Loucy (cell line): Measurements from ENCODE around the gene PRPSAP1.
A peak's percentile ranks its signal among the peaks of the same experiment; 100 is the strongest.

ENCODE experiments used
- H2AFZ ChIP-seq: fragments of 200-600 bp; sonication (generic); 2 replicates; pipeline ENCODE4 v1.6.0; 2016; ENCODE audit warnings: antibody characterized with exemption, mild to moderate bottlenecking, low read length, moderate library complexity
- H3F3A ChIP-seq: fragments of 200-600 bp; 2 replicates; pipeline ENCODE4 v1.6.0; 2016; ENCODE audit warnings: antibody characterized with exemption, low read depth, mild to moderate bottlenecking
- H3K27me3 ChIP-seq: fragments of 200-600 bp; sonication (generic); 2 replicates; pipeline ENCODE4 v1.6.1; 2014; ENCODE audit warnings: low read length, mild to moderate bottlenecking; ENCODE audit not compliant: insufficient read depth, poor library complexity, severe bottlenecking
- H3K36me3 ChIP-seq: fragments of 200-600 bp; sonication (generic); 2 replicates; pipeline ENCODE4 v1.6.1; 2016; ENCODE audit warnings: low read length; ENCODE audit not compliant: insufficient read depth
- H3K4me1 ChIP-seq: fragments of 200-600 bp; sonication (generic); 2 replicates; pipeline ENCODE4 v1.5.1; 2014; ENCODE audit warnings: low read length, mild to moderate bottlenecking; ENCODE audit not compliant: insufficient read depth, poor library complexity, severe bottlenecking
- H3K4me2 ChIP-seq: fragments of 200-600 bp; sonication (generic); 2 replicates; pipeline ENCODE4 v1.6.0; 2014; ENCODE audit warnings: antibody characterized with exemption, low read length, low read depth, mild to moderate bottlenecking; ENCODE audit not compliant: poor library complexity, severe bottlenecking
- H3K4me3 ChIP-seq: fragments of 200-600 bp; sonication (generic); 2 replicates; pipeline ENCODE4 v1.5.1; 2014; ENCODE audit warnings: low read length, mild to moderate bottlenecking, mixed read lengths; ENCODE audit not compliant: poor library complexity, severe bottlenecking
- H3K79me2 ChIP-seq: fragments of 200-600 bp; sonication (generic); 2 replicates; pipeline ENCODE4 v1.6.1; 2014; ENCODE audit warnings: low read length; ENCODE audit not compliant: insufficient read depth
- H3K9ac ChIP-seq: fragments of 200-600 bp; sonication (generic); 2 replicates; pipeline ENCODE4 v1.6.0; 2014; ENCODE audit warnings: mild to moderate bottlenecking, low read depth, low read length, moderate library complexity; ENCODE audit not compliant: poor library complexity, severe bottlenecking
- H3K9me2 ChIP-seq: fragments of 200-600 bp; sonication (generic); replicated peaks from 2 replicates; pipeline ENCODE4 v1.6.1; 2016; ENCODE audit warnings: low read depth, low read length, mixed read lengths
- H3K9me3 ChIP-seq: fragments of 200-600 bp; sonication (generic); 2 replicates; pipeline ENCODE4 v1.6.1; 2014; ENCODE audit warnings: mild to moderate bottlenecking, antibody characterized with exemption, low read length, low read depth; ENCODE audit not compliant: insufficient read depth
- H4K20me1 ChIP-seq: fragments of 200-600 bp; sonication (generic); 2 replicates; pipeline ENCODE4 v1.6.0; 2014; ENCODE audit warnings: antibody characterized with exemption, low read length, mild to moderate bottlenecking; ENCODE audit not compliant: insufficient read depth, poor library complexity, severe bottlenecking
- EZH2phosphoT487 ChIP-seq: fragments of 200-600 bp; IDR thresholded peaks from 2 replicates; pipeline ENCODE4 v1.6.1; 2018; ENCODE audit warnings: antibody characterized with exemption, mild to moderate bottlenecking, moderate library complexity, borderline replicate concordance
- TF ChIP-seq, protein P1 (sequence below): fragments of 200-600 bp; sonication (generic); conservative IDR thresholded peaks from 2 replicates; pipeline ENCODE4 v1.5.1; 2014; ENCODE audit warnings: mild to moderate bottlenecking, antibody characterized with exemption, low read length

PRPSAP1 gene

GRCh38 chr17:76359375-76359774 is 5.7 kb upstream of the PRPSAP1 start:
- Histone ChIP-seq H3K9ac (no peak overlapping the region), H3K36me3 (no peaks in the 10 kb centered on the region), H4K20me1 (no peaks in the 10 kb centered on the region), H2AFZ (no peak overlapping the region), H3K4me1 (peaks cover 6% of the 10 kb centered on the region), H3K9me2 (no peaks in the 10 kb centered on the region), H3K27me3 (no peaks in the 10 kb centered on the region), H3K4me2 (no peak overlapping the region), H3K79me2 (no peaks in the 10 kb centered on the region), H3K9me3 (no peaks in the 10 kb centered on the region), H3F3A (no peaks in the 10 kb centered on the region), H3K4me3 (no peak overlapping the region)
- TF ChIP-seq, protein P1, sequence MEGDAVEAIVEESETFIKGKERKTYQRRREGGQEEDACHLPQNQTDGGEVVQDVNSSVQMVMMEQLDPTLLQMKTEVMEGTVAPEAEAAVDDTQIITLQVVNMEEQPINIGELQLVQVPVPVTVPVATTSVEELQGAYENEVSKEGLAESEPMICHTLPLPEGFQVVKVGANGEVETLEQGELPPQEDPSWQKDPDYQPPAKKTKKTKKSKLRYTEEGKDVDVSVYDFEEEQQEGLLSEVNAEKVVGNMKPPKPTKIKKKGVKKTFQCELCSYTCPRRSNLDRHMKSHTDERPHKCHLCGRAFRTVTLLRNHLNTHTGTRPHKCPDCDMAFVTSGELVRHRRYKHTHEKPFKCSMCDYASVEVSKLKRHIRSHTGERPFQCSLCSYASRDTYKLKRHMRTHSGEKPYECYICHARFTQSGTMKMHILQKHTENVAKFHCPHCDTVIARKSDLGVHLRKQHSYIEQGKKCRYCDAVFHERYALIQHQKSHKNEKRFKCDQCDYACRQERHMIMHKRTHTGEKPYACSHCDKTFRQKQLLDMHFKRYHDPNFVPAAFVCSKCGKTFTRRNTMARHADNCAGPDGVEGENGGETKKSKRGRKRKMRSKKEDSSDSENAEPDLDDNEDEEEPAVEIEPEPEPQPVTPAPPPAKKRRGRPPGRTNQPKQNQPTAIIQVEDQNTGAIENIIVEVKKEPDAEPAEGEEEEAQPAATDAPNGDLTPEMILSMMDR: no peak
- TF ChIP-seq EZH2phosphoT487: no peak

GRCh38 chr17:76357597-76358158 is 4.0 kb upstream of the PRPSAP1 start:
- TF ChIP-seq, protein P1: no peak
- TF ChIP-seq EZH2phosphoT487: no peak
- Histone ChIP-seq H3K9me2 (no peaks in the 10 kb centered on the region), H3K4me3 (no peak overlapping the region), H3F3A (no peaks in the 10 kb centered on the region), H2AFZ (peak overlapping the region; percentile 10; the same call in 1 of the 2 replicates), H4K20me1 (peaks cover 3% of the 10 kb centered on the region), H3K36me3 (no peaks in the 10 kb centered on the region), H3K79me2 (peaks cover 7% of the 10 kb centered on the region), H3K9ac (no peak overlapping the region), H3K9me3 (no peaks in the 10 kb centered on the region), H3K4me1 (peaks cover 6% of the 10 kb centered on the region), H3K4me2 (no peak overlapping the region), H3K27me3 (no peaks in the 10 kb centered on the region)

DNA sequence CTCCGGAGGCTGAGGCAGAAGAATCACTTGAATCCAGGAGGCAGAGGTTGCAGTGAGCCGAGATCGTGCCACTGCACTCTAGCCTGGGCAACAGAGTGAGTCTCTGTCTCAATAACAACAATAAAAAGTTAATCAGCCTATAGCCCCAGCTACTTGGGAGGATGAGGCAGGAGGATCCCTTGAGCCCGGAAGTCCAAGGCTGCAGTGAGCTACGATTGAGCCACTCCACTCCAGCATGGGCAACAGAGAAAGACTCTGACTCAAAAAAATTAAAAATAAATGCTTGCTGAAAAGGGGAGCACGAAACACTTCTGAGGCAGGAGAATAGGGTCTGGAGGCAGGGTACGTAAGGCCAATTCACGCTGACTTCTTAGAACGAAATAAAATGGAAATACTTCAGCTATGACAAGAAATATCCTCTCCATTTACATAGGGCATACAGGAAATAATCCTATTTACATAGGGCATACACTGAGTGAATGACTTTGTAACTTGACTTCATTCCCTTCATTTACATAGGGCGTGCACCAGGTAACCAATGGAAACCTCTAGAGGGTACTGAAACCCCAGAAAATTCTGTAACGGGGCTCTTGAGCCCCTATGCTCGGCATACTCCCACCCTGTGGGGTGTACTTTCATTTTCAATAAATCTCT is 3.2 kb upstream of the PRPSAP1 start:
- Histone ChIP-seq H3K9me3 (no peaks in the 10 kb centered on the region), H3K9ac (no peak overlapping the region), H3K4me3 (no peak overlapping the region), H3K4me2 (no peak overlapping the region), H3K9me2 (no peaks in the 10 kb centered on the region), H3K27me3 (no peaks in the 10 kb centered on the region), H3K4me1 (peaks cover 10% of the 10 kb centered on the region), H3F3A (no peaks in the 10 kb centered on the region), H3K36me3 (no peaks in the 10 kb centered on the region), H4K20me1 (peaks cover 6% of the 10 kb centered on the region), H3K79me2 (peaks cover 15% of the 10 kb centered on the region), H2AFZ (no peak overlapping the region)
- TF ChIP-seq, protein P1: no peak
- TF ChIP-seq EZH2phosphoT487: no peak
